GM21717 (cell line): Measurements from ENCODE around the gene REEP2.

Source experiments
- ATAC-seq: cut with Tn5 transposase; IDR thresholded peaks from one replicate; pipeline ENCODE4 v1.9.1; 2021; ENCODE audit warnings: mild to moderate bottlenecking, moderate library complexity; ENCODE audit not compliant: unreplicated experiment

The REEP2 gene

GRCh38 chr5:138448481-138449398, 9.9 kb downstream of the REEP2 start:
- no peak for ATAC-seq

GRCh38 chr5:138449501-138450239, 10.8 kb downstream of the REEP2 start:
- ATAC-seq: no peak

- ATAC-seq: no peak
These were observed 12.1 kb downstream of the REEP2 start for GRCh38 chr5:138450971-138451370.

GRCh38 chr5:138452720-138453119, 13.9 kb downstream of the REEP2 start:
- no peak for ATAC-seq

- ATAC-seq: no peak
These were observed 14.7 kb downstream of the REEP2 start for GRCh38 chr5:138453590-138453989.

- no peak for ATAC-seq
These were observed 15.3 kb downstream of the REEP2 start for GRCh38 chr5:138454121-138454520.

GRCh38 chr5:138455232-138455930, 16.5 kb downstream of the REEP2 start:
- no peak for ATAC-seq

GRCh38 chr5:138457531-138458275, 18.8 kb downstream of the REEP2 start:
- no peak for ATAC-seq

GRCh38 chr5:138458384-138458783, 19.5 kb downstream of the REEP2 start:
- ATAC-seq: no peak

GRCh38 chr5:138458856-138459255, 20.0 kb downstream of the REEP2 start:
- no peak for ATAC-seq

- ATAC-seq: no peak
These were observed 20.6 kb downstream of the REEP2 start for GRCh38 chr5:138459311-138459933.

GRCh38 chr5:138460032-138460693, 21.3 kb downstream of the REEP2 start:
- no peak for ATAC-seq

- ATAC-seq: no peak
These were observed 22.7 kb downstream of the REEP2 start for GRCh38 chr5:138461343-138462125.

GRCh38 chr5:138463419-138464007, 24.7 kb downstream of the REEP2 start:
- ATAC-seq: no peak

- ATAC-seq: peak; percentile 44
These were observed 25.1 kb downstream of the REEP2 start for GRCh38 chr5:138464008-138464387.

- peak; percentile 71 for ATAC-seq
These were observed 25.8 kb downstream of the REEP2 start for GRCh38 chr5:138464388-138465260.

- ATAC-seq: peak; percentile 56
These were observed 26.6 kb downstream of the REEP2 start, which contains the start of gene EGR1 for GRCh38 chr5:138465261-138466124. Gene EGR1, plus strand, starts transcription at chr5:138465479. Its CDS starts 283 bp downstream, at chr5:138465762.
